Esophagus (tissue), 2 donors: ENCODE data around the gene ERC2. TPM values are rescaled to one million over a fixed set of nuclear protein-coding genes. Genes with fewer than 3 reads are reported as not detected.

Experiments
- H3K27ac ChIP-seq, 2 donors: one replicate each; pipeline ENCODE4 v1.5.1; 2013; ENCODE audit warnings: low read depth in 2 of 2, mild to moderate bottlenecking in 2 of 2, inconsistent platforms in 1 of 2, low read length in 1 of 2, moderate library complexity in 1 of 2
- H3K27me3 ChIP-seq, 2 donors: one replicate each; pipeline ENCODE4 v1.6.1; 2013; ENCODE audit warnings: low read length in 2 of 2, control low read depth in 1 of 2, mild to moderate bottlenecking in 1 of 2; ENCODE audit not compliant: insufficient read depth in 2 of 2, control insufficient read depth in 1 of 2
- H3K36me3 ChIP-seq, 2 donors: one replicate each; pipeline ENCODE4 v1.6.1; 2013; ENCODE audit warnings: low read length in 1 of 2; ENCODE audit not compliant: control insufficient read depth in 2 of 2, insufficient read depth in 2 of 2
- H3K4me1 ChIP-seq, 2 donors: one replicate each; pipeline ENCODE4 v1.6.1; 2013; ENCODE audit warnings: low read length in 1 of 2; ENCODE audit not compliant: control insufficient read depth in 2 of 2, insufficient read depth in 2 of 2
- H3K4me3 ChIP-seq, 2 donors: one replicate each; pipeline ENCODE4 v1.5.1; 2013; ENCODE audit warnings: low read length in 2 of 2, mild to moderate bottlenecking in 2 of 2, low read depth in 1 of 2, moderate library complexity in 1 of 2
- H3K9me3 ChIP-seq, 2 donors: one replicate each; pipeline ENCODE4 v1.6.1; 2013; ENCODE audit warnings: mild to moderate bottlenecking in 2 of 2, low read depth in 1 of 2, low read length in 1 of 2, moderate library complexity in 1 of 2; ENCODE audit not compliant: control insufficient read depth in 2 of 2, insufficient read depth in 1 of 2
- WGBS, 2 donors: extraction: QIAGEN DNeasy Blood & Tissue Kit; methylation state at CpG; one replicate each; pipeline ENCODE4 v1.1.7; 2013; 5-methylcytosine and 5-hydroxymethylcytosine counted together
- polyA plus RNA-seq, 2 donors: library from polyadenylated mRNA; stranded (reverse); fragments of 200-250 nt; gene quantifications; one replicate each; pipeline ENCODE4 v1.2.3, GENCODE V29; 2013
- donor health status: healthy with polysubstance abuse.
- donor health status: Bipolar disorder and iron deficiency.

Gene ERC2
- polyA plus RNA-seq, 2 donors: 0.18 to 0.20 TPM

DNA sequence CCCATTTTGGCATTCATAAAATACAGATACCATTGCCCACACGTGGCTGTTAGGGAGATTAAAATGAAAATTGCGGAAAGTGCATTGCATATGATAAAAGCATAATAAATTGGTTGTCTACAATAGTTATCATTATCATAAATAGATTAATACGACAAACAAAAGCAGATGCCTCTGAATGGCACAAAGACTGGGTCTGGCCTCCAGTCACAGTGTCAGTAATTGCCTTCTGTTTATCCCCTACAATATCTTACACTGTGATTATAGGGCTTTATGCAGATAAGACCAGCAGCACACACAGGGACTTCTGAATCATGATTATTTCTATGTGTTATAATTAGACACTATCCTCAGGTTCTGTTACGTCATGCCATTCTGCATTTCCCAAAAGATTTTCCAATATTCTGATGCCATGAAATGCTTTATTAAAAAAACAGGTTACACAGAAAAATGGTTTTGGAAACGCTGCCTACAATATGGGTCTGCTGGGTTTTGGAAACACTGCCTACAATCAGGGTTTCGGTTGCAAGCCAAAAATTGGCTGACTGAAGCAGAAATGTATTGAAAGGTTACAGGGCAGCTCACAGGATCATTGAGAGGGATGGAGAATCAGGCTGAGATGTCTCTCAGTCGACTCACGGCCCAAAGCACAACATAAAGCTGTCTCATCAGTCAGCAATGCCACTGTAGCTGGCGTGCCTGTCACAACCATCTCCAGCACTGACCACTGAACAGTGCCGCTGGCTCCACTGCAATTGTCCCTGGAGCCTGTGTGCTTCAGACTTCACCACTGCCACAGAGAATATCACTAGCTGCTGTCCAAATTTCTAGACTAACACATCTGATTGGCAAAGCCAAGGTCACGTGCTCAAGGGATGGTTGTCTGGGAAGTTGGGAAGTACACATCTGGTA, 248.1 kb downstream of the ERC2 start:
- no peak overlapping the region for H3K27ac ChIP-seq
- WGBS, 2 donors: 68 to 70% methylated on average over 11 of the region's 11 CpGs
- H3K36me3 ChIP-seq: no peaks in the 10 kb centered on the region
- no peaks in the 10 kb centered on the region for H3K27me3 ChIP-seq
- H3K9me3 ChIP-seq: no peaks in the 10 kb centered on the region
- H3K4me1 ChIP-seq: no peaks in the 10 kb centered on the region
- H3K4me3 ChIP-seq: no peak overlapping the region

DNA sequence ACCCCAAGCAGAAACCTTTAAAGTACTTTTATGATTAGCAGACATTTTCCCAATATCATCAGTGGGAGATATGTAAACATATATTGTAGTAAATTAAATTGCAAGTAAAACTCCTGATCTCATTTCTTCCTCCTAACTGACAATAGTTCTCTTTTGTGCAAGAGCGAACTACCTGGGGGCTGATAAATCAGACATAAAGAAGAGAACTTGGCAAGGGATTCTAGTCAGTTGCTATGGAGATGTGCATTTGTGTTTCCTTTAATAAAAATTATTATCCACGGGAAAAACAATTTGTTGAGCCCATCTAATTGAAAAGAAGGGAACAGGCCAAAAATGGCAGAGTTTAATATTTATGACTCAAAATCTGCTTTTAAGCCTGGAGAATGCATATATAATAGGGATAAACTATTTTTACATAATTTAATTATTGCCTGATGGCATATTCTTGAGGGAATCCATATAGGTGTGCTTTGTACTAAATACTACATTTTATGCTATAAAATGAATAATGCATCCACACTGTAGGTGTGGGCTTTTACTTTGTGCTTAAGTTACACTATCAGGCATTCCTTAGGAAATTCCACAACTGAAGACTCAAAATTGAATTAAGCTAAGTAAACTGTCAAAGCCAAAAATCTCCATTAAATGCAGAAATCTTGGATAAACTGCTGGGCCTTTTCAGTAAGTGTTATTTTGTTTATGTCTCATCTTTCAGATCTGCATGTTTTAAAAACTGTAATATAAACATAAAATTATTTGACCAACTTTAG, 258.1 kb downstream of the ERC2 start:
- H3K4me1 ChIP-seq: no peaks in the 10 kb centered on the region
- no peak overlapping the region for H3K27ac ChIP-seq
- WGBS, 2 donors: 75 to 77% methylated on average over 2 of the region's 2 CpGs

DNA sequence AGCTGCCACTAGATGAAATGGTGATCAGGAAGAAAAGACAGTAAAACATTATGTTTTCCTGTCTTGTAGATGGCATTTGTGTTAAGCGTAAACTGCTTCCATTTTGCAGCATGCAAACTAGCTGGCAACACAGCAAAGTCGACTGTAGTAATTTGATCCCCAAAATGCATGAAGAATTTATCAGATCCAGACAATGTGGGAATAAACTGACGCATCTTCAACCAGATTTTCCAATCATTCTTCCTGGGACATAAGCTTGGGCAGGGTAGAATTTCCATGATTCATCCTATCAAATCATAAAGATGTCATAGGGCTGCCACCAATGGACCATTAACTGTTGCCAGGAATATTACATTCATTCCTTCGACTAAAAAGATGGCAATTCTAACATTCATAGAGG, 260.3 kb downstream of the ERC2 start:
- H3K9me3 ChIP-seq: peaks cover 0 to under 1% of the 10 kb centered on the region in 2 donors
- H3K27me3 ChIP-seq: no peaks in the 10 kb centered on the region
- H3K27ac ChIP-seq: no peak overlapping the region
- H3K36me3 ChIP-seq: no peaks in the 10 kb centered on the region
- 85 to 88% methylated on average over 4 of the region's 4 CpGs for WGBS, 2 donors
- no peak overlapping the region for H3K4me3 ChIP-seq
- H3K4me1 ChIP-seq: no peaks in the 10 kb centered on the region

More for the DNA sequence above, 258.1 kb downstream of the ERC2 start:
- Histone ChIP-seq H3K9me3 (peaks cover 0 to 4% of the 10 kb centered on the region in 2 donors), H3K4me3 (no peak overlapping the region), H3K27me3 (no peaks in the 10 kb centered on the region), H3K36me3 (no peaks in the 10 kb centered on the region)

DNA sequence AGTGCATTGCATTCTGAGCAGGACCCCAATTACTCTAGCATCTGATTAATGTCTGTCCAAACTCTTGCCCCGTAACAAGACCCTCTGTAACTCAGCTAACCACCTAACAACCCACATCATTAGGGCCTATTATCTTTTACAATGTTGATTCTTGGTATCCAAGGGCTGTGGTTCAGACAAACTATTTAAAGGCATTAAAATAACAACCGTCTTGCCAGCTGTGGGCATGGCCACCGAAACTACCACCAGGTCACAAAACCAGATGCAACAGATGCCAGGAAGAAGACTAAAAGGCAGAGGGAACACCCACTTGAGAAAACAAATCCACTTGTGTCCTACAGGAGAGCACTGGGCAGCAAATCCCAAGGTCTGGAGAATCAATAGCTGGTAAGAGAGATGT, 262.9 kb downstream of the ERC2 start:
- 78% methylated on average over 3 of the region's 3 CpGs for WGBS, 2 donors
- H3K36me3 ChIP-seq: no peaks in the 10 kb centered on the region
- no peak overlapping the region for H3K27ac ChIP-seq
- no peaks in the 10 kb centered on the region for H3K27me3 ChIP-seq
- H3K9me3 ChIP-seq: no peaks in the 10 kb centered on the region
- no peaks in the 10 kb centered on the region for H3K4me1 ChIP-seq
- no peak overlapping the region for H3K4me3 ChIP-seq

DNA sequence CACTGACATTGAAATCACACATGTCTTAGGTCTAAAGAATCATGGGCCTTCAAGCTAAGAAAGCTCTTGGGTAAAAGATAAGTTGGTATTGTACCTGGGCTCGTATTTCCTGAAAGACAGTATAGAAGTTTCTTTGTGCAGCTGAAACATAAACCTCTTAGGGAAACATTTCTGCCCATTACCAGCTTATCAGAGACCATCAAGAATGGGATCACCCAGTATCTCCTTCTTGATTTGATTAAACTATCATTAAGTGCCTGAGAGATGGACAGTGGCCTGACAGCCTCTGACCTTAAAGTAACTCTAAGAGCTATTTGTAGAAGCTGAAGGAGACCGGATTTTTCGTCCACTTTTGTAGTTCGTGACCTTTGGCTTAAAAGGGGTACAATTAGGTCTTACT, 265.3 kb downstream of the ERC2 start:
- WGBS, 2 donors: 78 to 81% methylated on average over 4 of the region's 4 CpGs
- H3K9me3 ChIP-seq: no peaks in the 10 kb centered on the region
- no peak overlapping the region for H3K27ac ChIP-seq
- H3K4me3 ChIP-seq: no peak overlapping the region
- H3K36me3 ChIP-seq: no peaks in the 10 kb centered on the region
- no peaks in the 10 kb centered on the region for H3K27me3 ChIP-seq
- no peaks in the 10 kb centered on the region for H3K4me1 ChIP-seq

DNA sequence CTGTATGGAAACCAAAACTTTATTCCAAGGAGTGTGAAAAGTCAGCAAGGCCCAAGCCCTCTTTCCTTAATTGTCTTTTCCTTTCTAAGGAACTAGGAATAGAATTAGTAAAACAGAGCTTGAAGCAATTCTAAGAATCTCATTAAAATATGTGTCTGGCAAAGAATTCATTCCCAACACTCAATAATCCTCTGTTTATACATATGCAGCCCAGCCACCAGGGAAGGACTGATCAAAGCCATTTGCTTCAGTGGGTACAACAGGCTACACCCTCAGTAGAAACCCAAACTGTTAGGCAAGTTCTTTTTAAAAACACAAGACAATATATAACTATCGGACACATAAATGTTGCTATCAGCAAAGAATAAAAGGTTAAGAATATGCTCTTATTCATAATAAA, 266.9 kb downstream of the ERC2 start:
- Histone ChIP-seq H3K36me3 (no peaks in the 10 kb centered on the region), H3K27me3 (no peaks in the 10 kb centered on the region), H3K4me1 (no peaks in the 10 kb centered on the region), H3K9me3 (no peaks in the 10 kb centered on the region), H3K4me3 (no peak overlapping the region), H3K27ac (no peak overlapping the region)
- WGBS, 2 donors: 26 to 39% methylated on average over 1 of the region's 1 CpG

DNA sequence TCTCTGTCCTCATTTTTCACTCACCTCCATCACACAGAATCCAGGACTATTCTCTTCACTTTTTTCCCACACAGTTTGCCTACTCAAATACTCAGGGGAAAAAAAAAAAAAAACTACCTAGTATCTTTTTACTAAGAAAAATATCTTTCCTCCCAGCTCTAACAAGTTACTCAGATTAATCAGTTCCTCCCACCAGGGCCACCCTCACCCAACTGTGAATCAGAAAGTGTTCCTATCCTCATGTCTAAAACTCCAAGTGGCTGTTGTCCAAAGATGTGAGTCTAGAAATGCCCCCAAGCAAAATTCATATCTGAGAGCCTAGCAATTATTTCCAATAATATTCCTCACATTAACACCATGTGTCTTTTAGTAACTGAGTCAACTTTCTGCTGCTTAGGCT, 268.0 kb downstream of the ERC2 start:
- Histone ChIP-seq H3K4me3 (no peak overlapping the region), H3K9me3 (no peaks in the 10 kb centered on the region)

DNA sequence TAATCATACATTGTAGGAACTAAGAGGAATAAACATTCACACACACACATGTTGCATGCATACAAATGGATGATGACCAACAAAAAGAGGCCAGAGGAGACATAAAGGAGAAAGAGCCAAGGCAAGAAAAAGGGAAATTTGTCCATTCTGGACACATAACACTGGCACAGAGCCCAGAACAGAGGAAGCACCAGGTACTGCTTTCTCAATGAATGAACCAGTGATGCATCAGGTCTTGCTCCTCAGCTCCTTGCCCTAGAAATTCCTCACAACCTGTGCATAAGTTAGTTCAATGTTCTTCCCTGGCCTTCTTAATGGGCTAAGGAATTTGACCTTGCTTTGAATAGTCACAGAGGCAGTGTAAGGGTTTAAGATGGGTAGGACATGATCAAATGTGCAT, 270.3 kb downstream of the ERC2 start:
- Histone ChIP-seq H3K27ac (no peak overlapping the region), H3K4me3 (no peak overlapping the region), H3K36me3 (no peaks in the 10 kb centered on the region), H3K4me1 (no peaks in the 10 kb centered on the region), H3K27me3 (no peaks in the 10 kb centered on the region), H3K9me3 (no peaks in the 10 kb centered on the region)

More for the DNA sequence above, 268.0 kb downstream of the ERC2 start:
- Histone ChIP-seq H3K4me1 (no peaks in the 10 kb centered on the region), H3K36me3 (no peaks in the 10 kb centered on the region), H3K27ac (no peak overlapping the region), H3K27me3 (no peaks in the 10 kb centered on the region)

DNA sequence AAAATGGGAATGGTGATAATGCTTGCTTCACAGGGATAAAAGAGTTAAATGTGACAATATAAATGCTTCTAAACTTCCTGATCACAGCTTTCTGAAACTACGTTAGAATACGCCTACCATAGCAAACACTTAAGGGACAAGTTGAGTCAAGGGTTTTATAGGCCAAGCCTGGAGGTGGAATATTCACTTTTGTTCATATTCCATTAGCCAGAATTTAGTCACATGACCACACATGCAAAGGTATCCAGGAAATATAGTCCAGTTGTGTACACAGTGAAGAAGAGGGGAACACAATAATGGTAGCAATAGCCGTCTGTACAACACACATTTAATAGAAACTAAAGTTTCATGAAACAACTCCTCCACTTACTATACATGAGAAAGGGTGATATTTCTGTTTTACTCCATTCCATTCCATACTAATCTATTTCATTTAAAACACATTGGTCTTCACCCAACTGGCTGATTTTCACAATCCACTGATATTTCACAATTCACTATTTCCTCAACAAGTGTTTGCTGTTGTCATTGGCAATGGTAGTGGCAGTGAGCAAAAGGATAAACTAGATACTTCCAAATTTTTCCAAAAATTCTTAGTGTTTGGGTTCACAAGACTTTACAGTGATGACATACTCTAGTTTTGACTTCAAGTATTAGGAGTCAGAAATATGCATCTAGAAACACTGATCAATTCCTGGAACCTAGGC, 270.9 kb downstream of the ERC2 start:
- H3K9me3 ChIP-seq: no peaks in the 10 kb centered on the region
- H3K36me3 ChIP-seq: no peaks in the 10 kb centered on the region
- 65 to 72% methylated on average over 3 of the region's 3 CpGs for WGBS, 2 donors
- H3K27ac ChIP-seq: no peak overlapping the region
- H3K4me3 ChIP-seq: no peak overlapping the region
- no peaks in the 10 kb centered on the region for H3K4me1 ChIP-seq
- H3K27me3 ChIP-seq: no peaks in the 10 kb centered on the region
